WERI-Rb-1 (cell line): ENCODE measurements around the gene PLEKHA6.

ENCODE experiments used
- DNase-seq: peaks from one replicate; pipeline ENCODE4 v3.0.0-alpha.2; 2020
- H3K27ac ChIP-seq: fragments of 250-450 bp; sonication (Bioruptor Pico); 2 replicates; pipeline ENCODE4 v1.5.1; 2020; ENCODE audit warnings: mild to moderate bottlenecking, moderate library complexity
- H3K27me3 ChIP-seq: fragments of 250-450 bp; sonication (Bioruptor Pico); 2 replicates; pipeline ENCODE4 v1.5.1; 2021; ENCODE audit warnings: mild to moderate bottlenecking, low read depth, moderate library complexity; ENCODE audit not compliant: insufficient read depth, severe bottlenecking
- H3K36me3 ChIP-seq: fragments of 250-450 bp; sonication (Bioruptor Pico); 2 replicates; pipeline ENCODE4 v1.5.1; 2020; ENCODE audit warnings: mild to moderate bottlenecking, moderate library complexity
- H3K4me3 ChIP-seq: 2 replicates; pipeline ENCODE4 v1.5.1; 2011; ENCODE audit warnings: low read depth, mild to moderate bottlenecking, control low read depth, low read length
- H3K9me3 ChIP-seq: fragments of 250-450 bp; sonication (Bioruptor Pico); 2 replicates; pipeline ENCODE4 v1.5.1; 2021; ENCODE audit warnings: mild to moderate bottlenecking, moderate library complexity; ENCODE audit not compliant: severe bottlenecking
- TF ChIP-seq, protein P1 (sequence below): IDR thresholded peaks from 2 replicates; pipeline ENCODE4 v1.5.1; 2011; ENCODE audit warnings: low read depth, mild to moderate bottlenecking, control low read depth, inconsistent platforms, low read length

Gene PLEKHA6

DNA sequence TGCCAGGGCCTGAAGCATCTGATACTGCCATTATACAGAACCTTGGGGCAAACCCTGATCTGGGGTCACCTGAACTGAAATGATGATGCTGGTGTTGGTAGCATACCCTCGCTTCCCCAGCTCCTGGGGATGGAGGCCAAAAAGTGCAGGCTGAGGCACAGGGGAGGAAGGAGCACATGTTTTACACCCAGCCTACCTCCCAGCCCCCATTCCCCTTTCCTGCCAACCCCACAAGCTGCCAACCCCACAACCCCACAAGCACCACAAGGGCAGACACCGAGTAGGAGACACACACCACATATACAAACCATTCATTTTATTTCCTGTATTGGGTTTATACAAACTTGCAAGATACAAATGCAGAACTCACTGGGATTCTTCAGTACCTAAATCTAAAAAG lies 141.2 kb downstream of the PLEKHA6 start:
- Histone ChIP-seq H3K4me3 (no peak overlapping the region), H3K9me3 (no peaks in the 10 kb centered on the region), H3K36me3 (no peaks in the 10 kb centered on the region), H3K27ac (no peak overlapping the region), H3K27me3 (no peaks in the 10 kb centered on the region)
- TF ChIP-seq, protein P1, sequence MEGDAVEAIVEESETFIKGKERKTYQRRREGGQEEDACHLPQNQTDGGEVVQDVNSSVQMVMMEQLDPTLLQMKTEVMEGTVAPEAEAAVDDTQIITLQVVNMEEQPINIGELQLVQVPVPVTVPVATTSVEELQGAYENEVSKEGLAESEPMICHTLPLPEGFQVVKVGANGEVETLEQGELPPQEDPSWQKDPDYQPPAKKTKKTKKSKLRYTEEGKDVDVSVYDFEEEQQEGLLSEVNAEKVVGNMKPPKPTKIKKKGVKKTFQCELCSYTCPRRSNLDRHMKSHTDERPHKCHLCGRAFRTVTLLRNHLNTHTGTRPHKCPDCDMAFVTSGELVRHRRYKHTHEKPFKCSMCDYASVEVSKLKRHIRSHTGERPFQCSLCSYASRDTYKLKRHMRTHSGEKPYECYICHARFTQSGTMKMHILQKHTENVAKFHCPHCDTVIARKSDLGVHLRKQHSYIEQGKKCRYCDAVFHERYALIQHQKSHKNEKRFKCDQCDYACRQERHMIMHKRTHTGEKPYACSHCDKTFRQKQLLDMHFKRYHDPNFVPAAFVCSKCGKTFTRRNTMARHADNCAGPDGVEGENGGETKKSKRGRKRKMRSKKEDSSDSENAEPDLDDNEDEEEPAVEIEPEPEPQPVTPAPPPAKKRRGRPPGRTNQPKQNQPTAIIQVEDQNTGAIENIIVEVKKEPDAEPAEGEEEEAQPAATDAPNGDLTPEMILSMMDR, result no peak
- DNase-seq, result no peak

DNA sequence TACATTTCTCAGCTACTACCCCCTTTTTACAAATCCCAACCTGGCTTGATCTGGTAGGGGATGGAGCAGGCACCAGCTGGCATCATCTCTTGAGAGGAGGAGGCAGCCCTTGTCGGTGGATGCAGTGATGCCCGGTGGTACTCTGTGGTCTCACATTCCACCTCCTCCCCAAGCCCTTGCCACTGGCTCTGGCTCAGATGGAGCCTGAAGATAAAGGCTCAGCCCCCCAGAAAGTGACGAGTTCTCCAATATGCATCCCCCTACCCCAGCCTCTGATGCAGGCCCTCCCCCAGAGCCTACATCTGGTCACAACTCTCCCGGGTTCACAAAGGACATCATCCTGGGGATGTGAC lies 142.1 kb downstream of the PLEKHA6 start:
- Histone ChIP-seq H3K36me3 (no peaks in the 10 kb centered on the region), H3K27ac (no peak overlapping the region), H3K27me3 (no peaks in the 10 kb centered on the region), H3K4me3 (no peak overlapping the region), H3K9me3 (no peaks in the 10 kb centered on the region)
- TF ChIP-seq, protein P1, result no peak
- no peak for DNase-seq

DNA sequence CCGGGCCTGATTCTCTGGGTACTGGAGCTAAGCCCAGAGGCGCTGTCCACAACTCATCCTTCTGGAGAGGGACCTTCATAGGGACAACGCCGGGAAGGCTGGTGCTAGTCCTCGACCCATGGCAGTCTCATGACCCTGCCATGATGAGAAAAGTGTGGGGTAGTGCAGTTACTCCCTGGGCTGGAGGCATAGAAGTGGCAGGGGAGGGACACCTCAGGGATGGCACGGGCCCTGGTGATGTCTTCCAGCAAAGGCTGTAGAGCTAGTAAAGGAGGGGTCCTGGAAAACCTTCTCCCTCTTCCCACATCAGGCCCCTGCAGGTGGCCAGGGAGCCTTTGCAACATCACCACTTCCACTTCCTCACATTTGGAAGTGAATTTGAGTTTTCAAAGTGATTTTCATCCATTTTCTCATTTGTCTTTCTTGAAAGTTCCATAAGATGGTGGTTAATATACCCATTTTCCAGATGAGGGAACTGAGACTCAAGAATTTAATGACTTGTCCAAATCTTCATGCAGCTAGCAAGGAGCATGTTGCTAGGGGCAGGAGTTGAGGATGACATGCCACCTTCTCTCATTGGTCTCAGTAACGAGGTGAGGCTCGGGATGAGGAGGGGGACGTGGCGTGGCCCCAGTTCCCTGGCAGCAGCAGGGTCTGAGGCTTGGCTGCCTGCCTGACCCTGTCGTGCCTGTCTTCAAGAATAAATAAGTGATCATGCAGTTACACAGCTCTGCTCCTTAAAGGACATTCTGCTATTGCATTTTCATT lies 142.7 kb downstream of the PLEKHA6 start:
- no peak for DNase-seq
- Histone ChIP-seq H3K9me3 (no peaks in the 10 kb centered on the region), H3K27ac (no peak overlapping the region), H3K4me3 (no peak overlapping the region), H3K36me3 (no peaks in the 10 kb centered on the region), H3K27me3 (no peaks in the 10 kb centered on the region)
- TF ChIP-seq, protein P1, result no peak

DNA sequence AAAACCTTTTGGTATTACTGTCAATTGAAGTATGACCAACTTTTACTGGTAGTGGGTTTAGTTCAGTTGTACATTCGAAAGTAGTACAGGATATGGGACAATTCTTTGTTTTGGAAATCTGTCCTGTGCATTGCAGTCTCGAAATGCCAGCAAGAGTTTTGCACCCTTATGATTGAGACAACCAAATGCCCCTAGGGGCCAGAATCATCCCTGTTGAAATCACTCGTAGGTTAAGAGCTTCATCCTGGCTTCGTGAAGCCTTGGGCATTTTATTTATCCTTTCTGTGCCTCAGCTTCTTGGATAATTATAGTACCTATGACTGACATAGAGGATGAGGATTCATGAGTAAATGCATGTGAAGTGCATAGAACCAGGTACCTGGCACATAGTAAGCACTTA lies 143.5 kb downstream of the PLEKHA6 start:
- H3K36me3 ChIP-seq, result no peaks in the 10 kb centered on the region
- H3K9me3 ChIP-seq, result no peaks in the 10 kb centered on the region
- no peaks in the 10 kb centered on the region for H3K27me3 ChIP-seq
- H3K4me3 ChIP-seq, result no peak overlapping the region
- TF ChIP-seq, protein P1, result no peak
- no peak overlapping the region for H3K27ac ChIP-seq
- no peak for DNase-seq

DNA sequence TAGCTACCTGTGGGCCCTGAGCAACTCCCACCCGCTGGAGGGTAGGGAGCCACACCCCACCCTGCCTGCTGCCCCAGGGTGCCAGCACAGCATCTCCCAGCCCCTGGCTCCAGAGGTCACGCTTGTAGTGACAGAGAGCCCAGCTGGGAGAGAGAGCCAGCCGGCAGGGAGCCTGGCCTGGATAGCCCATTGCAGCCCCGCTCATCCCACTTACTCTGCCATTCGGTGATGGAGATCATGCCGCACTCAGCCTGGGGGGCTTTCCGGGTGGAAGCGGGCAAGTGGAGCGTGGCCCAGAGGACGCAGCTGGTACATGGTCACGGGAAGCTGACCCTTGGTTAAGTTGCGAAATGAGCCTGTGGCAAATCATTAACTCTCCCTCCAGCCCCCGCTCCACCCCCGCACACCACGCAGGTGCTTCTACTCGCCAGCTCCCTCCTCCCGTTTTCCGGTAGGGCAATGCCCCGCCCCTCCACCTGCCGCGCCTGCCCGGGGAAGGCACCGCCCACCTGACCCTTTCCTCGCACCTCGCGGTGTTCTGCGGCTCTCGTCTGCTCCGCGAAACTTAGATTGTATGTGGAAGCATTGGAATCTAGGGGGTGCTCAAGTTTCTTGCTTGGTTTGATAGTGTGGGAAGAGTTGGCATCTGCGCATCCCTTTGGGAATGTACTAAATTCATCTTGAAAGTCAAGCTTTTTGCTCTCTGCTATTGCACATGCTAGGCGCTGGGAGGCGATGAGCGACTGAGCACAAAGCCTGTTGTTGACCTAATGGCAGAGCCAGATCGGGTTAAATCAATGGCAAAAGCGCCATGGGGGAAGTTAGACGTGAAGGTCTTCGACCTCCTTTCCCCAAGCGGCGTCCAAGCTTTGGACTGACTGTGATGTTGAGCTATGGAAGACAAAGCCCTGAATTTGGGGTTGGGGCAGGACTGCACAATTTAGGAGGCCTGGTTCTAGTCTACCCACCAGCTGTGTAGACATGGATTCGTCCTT lies 145.8 kb downstream of the PLEKHA6 start, which contains the start of gene GOLT1A:
TSS of gene GOLT1A (minus strand) at position 321 of the 995 bp plus-strand sequence. CDS start at position 239, 82 bp downstream.
- H3K4me3 ChIP-seq, result peak within 1 kb of the TSS; percentile 25
- H3K27ac ChIP-seq, result peak within 1 kb of the TSS; percentile 6
- H3K9me3 ChIP-seq, result no peaks in the 10 kb centered on the region
- DNase-seq, result peak; percentile 87
- no peaks in the 10 kb centered on the region for H3K27me3 ChIP-seq
- TF ChIP-seq, protein P1, result peak; percentile 91
- H3K36me3 ChIP-seq, result no peaks in the 10 kb centered on the region
